Measurements from ENCODE around the gene PITPNC1. TPM values are rescaled to one million over a fixed set of nuclear protein-coding genes. Genes with fewer than 3 reads are reported as not detected.

Gene PITPNC1
- polyA plus RNA-seq, 1 donor from 2014 or later: 18.8 TPM

DNA sequence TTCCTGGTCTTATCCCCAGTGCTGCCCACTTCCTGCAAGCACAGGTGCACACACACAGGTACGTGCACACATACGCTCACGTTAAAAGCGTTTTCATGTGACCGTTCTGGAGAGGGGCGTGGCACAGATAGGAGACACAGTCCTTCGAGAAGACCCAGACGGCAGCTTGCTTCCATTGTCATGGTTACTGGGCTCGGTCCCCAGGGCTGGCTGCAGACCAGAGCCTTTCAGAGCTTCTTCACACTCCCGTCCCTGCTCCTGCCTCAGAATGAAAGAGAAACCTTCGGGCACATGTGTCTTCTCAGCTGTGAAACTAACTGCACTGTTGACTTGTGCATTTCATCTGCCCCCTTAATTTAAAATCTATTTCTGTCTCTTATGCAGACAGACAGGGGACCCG is 154.2 kb downstream of the PITPNC1 start:
- Histone ChIP-seq H3K27ac (ENCODE audit: low read length) (no peak overlapping the region), H3K9me2 (ENCODE audit: insufficient read depth, low read length) (no peaks in the 10 kb centered on the region), H3K4me3 (ENCODE audit: low read length) (no peak overlapping the region), H2AFZ (ENCODE audit: low read depth, low read length) (no peak overlapping the region), H4K20me1 (ENCODE audit: insufficient read depth) (no peaks in the 10 kb centered on the region), H3K27me3 (ENCODE audit: insufficient read depth, low read depth, low read length) (no peaks in the 10 kb centered on the region), H3K36me3 (ENCODE audit: insufficient read depth, low read length) (no peaks in the 10 kb centered on the region), H3K79me2 (replicated peaks; ENCODE audit: insufficient read depth, low read length) (no peaks in the 10 kb centered on the region), H3K4me2 (ENCODE audit: low read length) (no peak overlapping the region), H3F3A (ENCODE audit: insufficient read depth, low read length, poor library complexity, severe bottlenecking) (no peaks in the 10 kb centered on the region), H3K9me3 (ENCODE audit: low read length) (no peaks in the 10 kb centered on the region), H3K9ac (ENCODE audit: low read length) (no peak overlapping the region)
- TF ChIP-seq SMC3 (conservative IDR thresholded peaks at IDR 0.05; ENCODE audit: poor library complexity): no peak
- TF ChIP-seq EP300 (conservative IDR thresholded peaks at IDR 0.05; ENCODE audit: poor library complexity, severe bottlenecking): no peak
- TF ChIP-seq POLR2AphosphoS5 (IDR thresholded peaks at IDR 0.05): no peak
- TF ChIP-seq, protein P1, sequence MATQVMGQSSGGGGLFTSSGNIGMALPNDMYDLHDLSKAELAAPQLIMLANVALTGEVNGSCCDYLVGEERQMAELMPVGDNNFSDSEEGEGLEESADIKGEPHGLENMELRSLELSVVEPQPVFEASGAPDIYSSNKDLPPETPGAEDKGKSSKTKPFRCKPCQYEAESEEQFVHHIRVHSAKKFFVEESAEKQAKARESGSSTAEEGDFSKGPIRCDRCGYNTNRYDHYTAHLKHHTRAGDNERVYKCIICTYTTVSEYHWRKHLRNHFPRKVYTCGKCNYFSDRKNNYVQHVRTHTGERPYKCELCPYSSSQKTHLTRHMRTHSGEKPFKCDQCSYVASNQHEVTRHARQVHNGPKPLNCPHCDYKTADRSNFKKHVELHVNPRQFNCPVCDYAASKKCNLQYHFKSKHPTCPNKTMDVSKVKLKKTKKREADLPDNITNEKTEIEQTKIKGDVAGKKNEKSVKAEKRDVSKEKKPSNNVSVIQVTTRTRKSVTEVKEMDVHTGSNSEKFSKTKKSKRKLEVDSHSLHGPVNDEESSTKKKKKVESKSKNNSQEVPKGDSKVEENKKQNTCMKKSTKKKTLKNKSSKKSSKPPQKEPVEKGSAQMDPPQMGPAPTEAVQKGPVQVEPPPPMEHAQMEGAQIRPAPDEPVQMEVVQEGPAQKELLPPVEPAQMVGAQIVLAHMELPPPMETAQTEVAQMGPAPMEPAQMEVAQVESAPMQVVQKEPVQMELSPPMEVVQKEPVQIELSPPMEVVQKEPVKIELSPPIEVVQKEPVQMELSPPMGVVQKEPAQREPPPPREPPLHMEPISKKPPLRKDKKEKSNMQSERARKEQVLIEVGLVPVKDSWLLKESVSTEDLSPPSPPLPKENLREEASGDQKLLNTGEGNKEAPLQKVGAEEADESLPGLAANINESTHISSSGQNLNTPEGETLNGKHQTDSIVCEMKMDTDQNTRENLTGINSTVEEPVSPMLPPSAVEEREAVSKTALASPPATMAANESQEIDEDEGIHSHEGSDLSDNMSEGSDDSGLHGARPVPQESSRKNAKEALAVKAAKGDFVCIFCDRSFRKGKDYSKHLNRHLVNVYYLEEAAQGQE (IDR thresholded peaks at IDR 0.05; ENCODE audit: borderline replicate concordance): no peak
- TF ChIP-seq, protein P2, sequence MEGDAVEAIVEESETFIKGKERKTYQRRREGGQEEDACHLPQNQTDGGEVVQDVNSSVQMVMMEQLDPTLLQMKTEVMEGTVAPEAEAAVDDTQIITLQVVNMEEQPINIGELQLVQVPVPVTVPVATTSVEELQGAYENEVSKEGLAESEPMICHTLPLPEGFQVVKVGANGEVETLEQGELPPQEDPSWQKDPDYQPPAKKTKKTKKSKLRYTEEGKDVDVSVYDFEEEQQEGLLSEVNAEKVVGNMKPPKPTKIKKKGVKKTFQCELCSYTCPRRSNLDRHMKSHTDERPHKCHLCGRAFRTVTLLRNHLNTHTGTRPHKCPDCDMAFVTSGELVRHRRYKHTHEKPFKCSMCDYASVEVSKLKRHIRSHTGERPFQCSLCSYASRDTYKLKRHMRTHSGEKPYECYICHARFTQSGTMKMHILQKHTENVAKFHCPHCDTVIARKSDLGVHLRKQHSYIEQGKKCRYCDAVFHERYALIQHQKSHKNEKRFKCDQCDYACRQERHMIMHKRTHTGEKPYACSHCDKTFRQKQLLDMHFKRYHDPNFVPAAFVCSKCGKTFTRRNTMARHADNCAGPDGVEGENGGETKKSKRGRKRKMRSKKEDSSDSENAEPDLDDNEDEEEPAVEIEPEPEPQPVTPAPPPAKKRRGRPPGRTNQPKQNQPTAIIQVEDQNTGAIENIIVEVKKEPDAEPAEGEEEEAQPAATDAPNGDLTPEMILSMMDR (IDR thresholded peaks at IDR 0.05; ENCODE audit: poor library complexity, severe bottlenecking): no peak
- no peak for TF ChIP-seq RAD21 (conservative IDR thresholded peaks at IDR 0.05)
- no peak for TF ChIP-seq MXI1 (conservative IDR thresholded peaks at IDR 0.05; ENCODE audit: poor library complexity, severe bottlenecking)
- TF ChIP-seq TAF1 (IDR thresholded peaks at IDR 0.05; ENCODE audit: low read depth): no peak
- no peak for TF ChIP-seq EZH2 (IDR thresholded peaks at IDR 0.05; ENCODE audit: borderline replicate concordance, insufficient read depth, low read length, poor library complexity, severe bottlenecking)

DNA sequence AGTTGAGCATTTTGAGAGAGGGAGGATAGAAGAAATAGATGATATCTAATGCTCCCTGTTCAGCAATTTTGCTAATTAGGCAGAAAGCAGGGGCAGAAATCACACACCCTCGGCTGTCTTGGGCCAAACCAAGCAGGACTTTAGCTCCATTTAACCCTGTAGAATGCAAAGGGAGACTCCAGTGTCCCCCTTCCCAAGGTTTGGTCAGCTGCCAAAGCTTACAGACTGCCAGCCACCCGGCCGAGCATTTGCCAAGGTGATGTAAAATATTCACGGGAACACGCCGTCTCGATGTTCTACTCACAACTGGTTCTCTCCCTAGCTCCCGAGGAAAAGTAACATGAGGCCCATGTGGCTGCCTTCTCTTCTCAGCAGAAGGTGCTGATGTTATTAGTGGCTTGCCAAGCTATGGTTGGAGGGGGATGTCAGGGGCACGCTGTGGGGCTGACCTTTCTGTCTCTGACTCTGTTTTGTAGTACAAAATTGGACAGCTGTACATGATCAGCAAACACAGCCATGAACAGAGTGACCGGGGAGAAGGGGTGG is 155.3 kb downstream of the PITPNC1 start:
- H3K9me3 ChIP-seq (ENCODE audit: low read length): no peaks in the 10 kb centered on the region
- H3K4me2 ChIP-seq (ENCODE audit: low read length): no peak overlapping the region
- H3K27me3 ChIP-seq (ENCODE audit: insufficient read depth, low read depth, low read length): no peaks in the 10 kb centered on the region
- no peak overlapping the region for H3K4me3 ChIP-seq (ENCODE audit: low read length)
- no peak overlapping the region for H2AFZ ChIP-seq (ENCODE audit: low read depth, low read length)
- H3K79me2 ChIP-seq (replicated peaks; ENCODE audit: insufficient read depth, low read length): no peaks in the 10 kb centered on the region
- no peak overlapping the region for H3K27ac ChIP-seq (ENCODE audit: low read length)
- H3K9ac ChIP-seq (ENCODE audit: low read length): no peak overlapping the region
- no peaks in the 10 kb centered on the region for H3F3A ChIP-seq (ENCODE audit: insufficient read depth, low read length, poor library complexity, severe bottlenecking)
- no peaks in the 10 kb centered on the region for H4K20me1 ChIP-seq (ENCODE audit: insufficient read depth)
- no peaks in the 10 kb centered on the region for H3K9me2 ChIP-seq (ENCODE audit: insufficient read depth, low read length)
- TF ChIP-seq MXI1 (conservative IDR thresholded peaks at IDR 0.05; ENCODE audit: poor library complexity, severe bottlenecking) (no peak), TAF1 (IDR thresholded peaks at IDR 0.05; ENCODE audit: low read depth) (no peak), POLR2AphosphoS5 (IDR thresholded peaks at IDR 0.05) (no peak), SMC3 (conservative IDR thresholded peaks at IDR 0.05; ENCODE audit: poor library complexity) (no peak), EZH2 (IDR thresholded peaks at IDR 0.05; ENCODE audit: borderline replicate concordance, insufficient read depth, low read length, poor library complexity, severe bottlenecking) (no peak), EP300 (conservative IDR thresholded peaks at IDR 0.05; ENCODE audit: poor library complexity, severe bottlenecking) (no peak), RAD21 (conservative IDR thresholded peaks at IDR 0.05) (no peak)
- TF ChIP-seq, protein P2 (IDR thresholded peaks at IDR 0.05; ENCODE audit: poor library complexity, severe bottlenecking): no peak
- TF ChIP-seq, protein P1 (IDR thresholded peaks at IDR 0.05; ENCODE audit: borderline replicate concordance): no peak
- no peaks in the 10 kb centered on the region for H3K36me3 ChIP-seq (ENCODE audit: insufficient read depth, low read length)

Measured in neural cell (in vitro differentiated cells).